ENCODE measurements around the gene FGD1.

- TF ChIP-seq, protein P1, sequence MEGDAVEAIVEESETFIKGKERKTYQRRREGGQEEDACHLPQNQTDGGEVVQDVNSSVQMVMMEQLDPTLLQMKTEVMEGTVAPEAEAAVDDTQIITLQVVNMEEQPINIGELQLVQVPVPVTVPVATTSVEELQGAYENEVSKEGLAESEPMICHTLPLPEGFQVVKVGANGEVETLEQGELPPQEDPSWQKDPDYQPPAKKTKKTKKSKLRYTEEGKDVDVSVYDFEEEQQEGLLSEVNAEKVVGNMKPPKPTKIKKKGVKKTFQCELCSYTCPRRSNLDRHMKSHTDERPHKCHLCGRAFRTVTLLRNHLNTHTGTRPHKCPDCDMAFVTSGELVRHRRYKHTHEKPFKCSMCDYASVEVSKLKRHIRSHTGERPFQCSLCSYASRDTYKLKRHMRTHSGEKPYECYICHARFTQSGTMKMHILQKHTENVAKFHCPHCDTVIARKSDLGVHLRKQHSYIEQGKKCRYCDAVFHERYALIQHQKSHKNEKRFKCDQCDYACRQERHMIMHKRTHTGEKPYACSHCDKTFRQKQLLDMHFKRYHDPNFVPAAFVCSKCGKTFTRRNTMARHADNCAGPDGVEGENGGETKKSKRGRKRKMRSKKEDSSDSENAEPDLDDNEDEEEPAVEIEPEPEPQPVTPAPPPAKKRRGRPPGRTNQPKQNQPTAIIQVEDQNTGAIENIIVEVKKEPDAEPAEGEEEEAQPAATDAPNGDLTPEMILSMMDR (conservative IDR thresholded peaks at IDR 0.05; ENCODE audit: low read length), result no peak
- no peak for TF ChIP-seq EZH2phosphoT487 (IDR thresholded peaks at IDR 0.05; ENCODE audit: borderline replicate concordance, low read depth, low read length)
Observed at GRCh38 chrX:54415534-54416350, 80.3 kb downstream of the FGD1 start.
